ENCODE results near the gene CCDC91.

DNA sequence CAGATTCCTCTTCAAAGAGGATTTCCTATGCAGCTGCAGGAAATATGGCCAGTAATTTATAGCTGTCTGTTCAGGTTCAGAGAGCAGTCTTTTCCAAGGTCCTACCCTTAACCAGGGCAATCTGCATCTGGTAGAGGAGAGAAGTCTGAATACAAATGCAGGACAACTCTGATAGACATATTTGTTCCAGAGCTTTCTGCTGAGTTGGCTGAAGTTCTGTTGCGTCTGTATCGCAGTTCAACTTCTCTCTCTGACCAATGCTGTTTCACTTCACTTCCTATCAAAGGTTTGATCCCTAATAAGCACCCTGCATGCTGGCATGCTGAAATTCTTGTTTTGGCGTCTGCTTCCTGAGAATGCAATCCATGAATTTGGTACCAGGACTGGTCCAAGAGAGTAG is 14.0 kb upstream of the CCDC91 start:
- no peak for TF ChIP-seq EP300 (IDR thresholded peaks at IDR 0.05)
- TF ChIP-seq POLR2A (IDR thresholded peaks at IDR 0.05) = no peak
